Measurements from ENCODE around the gene FHAD1.
"Not testable (repeated sequence)": the region's sequence is repeated elsewhere in the genome, so short reads cannot be mapped to it uniquely, and the experiment has no call there.

Gene FHAD1

GRCh38 chr1:15381805-15382204 lies 134.8 kb downstream of the FHAD1 start:
- no peak for DNase-seq

- DNase-seq, result no peak
These were observed 135.8 kb downstream of the FHAD1 start for GRCh38 chr1:15382601-15383518.

GRCh38 chr1:15383810-15384209 lies 136.8 kb downstream of the FHAD1 start:
- DNase-seq, result no peak

- no peak for DNase-seq
These were observed 137.4 kb downstream of the FHAD1 start for GRCh38 chr1:15384301-15384901.

GRCh38 chr1:15385420-15385819 lies 138.4 kb downstream of the FHAD1 start:
- DNase-seq, result no peak

GRCh38 chr1:15386164-15386749 lies 139.2 kb downstream of the FHAD1 start:
- DNase-seq, result no peak

GRCh38 chr1:15388201-15388880 lies 141.3 kb downstream of the FHAD1 start:
- no peak for DNase-seq

GRCh38 chr1:15389828-15390227 lies 142.8 kb downstream of the FHAD1 start:
- DNase-seq, result not testable (repeated sequence)

- DNase-seq, result no peak
These were observed 143.6 kb downstream of the FHAD1 start for GRCh38 chr1:15390667-15391066.

- no peak for DNase-seq
These were observed 144.3 kb downstream of the FHAD1 start for GRCh38 chr1:15391366-15391765.

- DNase-seq, result no peak
These were observed 146.6 kb downstream of the FHAD1 start for GRCh38 chr1:15393475-15394257.

GRCh38 chr1:15394258-15394690 lies 147.3 kb downstream of the FHAD1 start:
- no peak for DNase-seq

GRCh38 chr1:15397236-15397635 lies 150.2 kb downstream of the FHAD1 start:
- no peak for DNase-seq

- DNase-seq, result no peak
These were observed 152.7 kb downstream of the FHAD1 start for GRCh38 chr1:15399710-15400109.

- DNase-seq, result peak; percentile 36
These were observed 153.6 kb downstream of the FHAD1 start for GRCh38 chr1:15400627-15401026.

GRCh38 chr1:15401391-15402055 lies 154.5 kb downstream of the FHAD1 start:
- DNase-seq, result no peak

- no peak for DNase-seq
These were observed 155.9 kb downstream of the FHAD1 start for GRCh38 chr1:15402809-15403450.

- no peak for DNase-seq
These were observed 157.0 kb downstream of the FHAD1 start for GRCh38 chr1:15403962-15404580.

- no peak for DNase-seq
These were observed 158.3 kb downstream of the FHAD1 start for GRCh38 chr1:15405106-15405850.

All from NCI-H2107 (cell line).